K562 (cell line): ENCODE measurements around the gene PDGFA. TPM values are rescaled to one million over a fixed set of nuclear protein-coding genes. Genes with fewer than 3 reads are reported as not detected.

Source experiments
- ATAC-seq: fragments of 200-7000 bp; cut with Tn5 transposase; 3 replicates; pipeline ENCODE4 v1.9.1; 2020; ENCODE audit warnings: moderate library complexity
- BruUV-seq: library from RNA; stranded (reverse); fragments of 400-500 nt; replicated peaks from 2 replicates; lab custom pipeline; 2021; lab: Mats Ljungman, UMichigan
- CTCF ChIA-PET: fragments of 300-600 bp; formaldehyde crosslinking; extraction: SDS; loops from one replicate; lab custom pipeline; 2021; ENCODE audit warnings: low intra/inter-chr PET ratio; lab: Yijun Ruan, JAX
- POLR2A ChIA-PET: fragments of 300-600, 350-650 bp; sonication (Branson Sonifier 250); formaldehyde crosslinking; extraction: SDS; loops from one replicate; lab custom pipeline; 2021; ENCODE audit warnings: antibody characterized with exemption, inconsistent platforms; lab: Yijun Ruan, JAX
- DNase-seq, 4 experiments: peaks; one replicate each; pipeline versions ENCODE4 v3.0.0 to v3.0.0-alpha.2; 2011 to 2018; ENCODE audit warnings: low spot score in 3 of 4, mixed read lengths in 3 of 4; ENCODE audit errors: extremely low read depth in 1 of 4
- FAIRE-seq: peaks from 2 replicates; lab custom pipeline; 2011; peaks lifted over from hg19 to GRCh38; lab: Jason Lieb, UNC
- H2AFZ ChIP-seq: 2 replicates; pipeline ENCODE4 v1.6.0; 2011; ENCODE audit warnings: low read depth, low read length, control low read depth, inconsistent platforms
- H3K27ac ChIP-seq: fragments of 200-600 bp; 3 replicates; pipeline ENCODE4 v1.8.0; 2011; ENCODE audit warnings: low read depth, mild to moderate bottlenecking, control low read depth, inconsistent platforms, low read length, moderate library complexity, mixed read lengths; ENCODE audit errors: extremely low read depth
- H3K27me3 ChIP-seq, 2 experiments: fragments of 300-600 bp in 1 of 2; 2 replicates in 1 of 2; 3 replicates in 1 of 2; pipeline versions ENCODE4 v1.6.0 to v1.8.0; 2011; ENCODE audit warnings: inconsistent platforms in 2 of 2, low read length in 2 of 2, mild to moderate bottlenecking in 1 of 2, mixed read lengths in 1 of 2, moderate library complexity in 1 of 2; ENCODE audit not compliant: control insufficient read depth in 2 of 2, insufficient read depth in 2 of 2
- H3K36me3 ChIP-seq: fragments of 300-600 bp; 3 replicates; pipeline ENCODE4 v1.8.0; 2011; ENCODE audit warnings: mild to moderate bottlenecking, low read length, inconsistent platforms; ENCODE audit not compliant: control insufficient read depth, insufficient read depth
- H3K4me1 ChIP-seq, 2 experiments: fragments of 200-600 bp in 1 of 2; replicated peaks in 1 of 2; 2 replicates in 1 of 2; 3 replicates in 1 of 2; pipeline versions ENCODE4 v1.5.1 to v1.8.0; 2011; ENCODE audit warnings: inconsistent platforms in 2 of 2, low read length in 2 of 2, mild to moderate bottlenecking in 1 of 2, mixed read lengths in 1 of 2, moderate library complexity in 1 of 2; ENCODE audit not compliant: control insufficient read depth in 2 of 2, insufficient read depth in 2 of 2
- H3K4me2 ChIP-seq: 2 replicates; pipeline ENCODE4 v1.6.1; 2011; ENCODE audit warnings: low read length, control low read depth, inconsistent platforms, mixed read lengths; ENCODE audit not compliant: insufficient read depth
- H3K4me3 ChIP-seq: fragments of 200-600 bp; sonication (generic), shearing (Covaris generic); 2 replicates; pipeline ENCODE4 v1.5.1; 2016; ENCODE audit warnings: control low read depth, inconsistent platforms
- H3K79me2 ChIP-seq: fragments of 200-600 bp; 3 replicates; pipeline ENCODE4 v1.8.0; 2011; ENCODE audit warnings: low read length, inconsistent platforms; ENCODE audit not compliant: control insufficient read depth, insufficient read depth
- H3K9ac ChIP-seq, 2 experiments: 2 replicates each; pipeline versions ENCODE4 v1.6.0 to v1.6.1; 2011; ENCODE audit warnings: low read depth in 2 of 2, low read length in 2 of 2, control low read depth in 1 of 2, inconsistent platforms in 1 of 2, mild to moderate bottlenecking in 1 of 2, mixed read lengths in 1 of 2; ENCODE audit not compliant: insufficient read depth in 1 of 2
- H3K9me1 ChIP-seq: one replicate; pipeline ENCODE4 v1.6.0; 2011; ENCODE audit warnings: inconsistent platforms, mild to moderate bottlenecking, low read length, moderate library complexity; ENCODE audit not compliant: control insufficient read depth, insufficient read depth
- H3K9me3 ChIP-seq: replicated peaks from 2 replicates; pipeline ENCODE4 v1.5.1; 2011; ENCODE audit warnings: low read depth, low read length, inconsistent platforms; ENCODE audit not compliant: control insufficient read depth, insufficient read depth
- H4K20me1 ChIP-seq: replicated peaks from 2 replicates; pipeline ENCODE4 v1.6.1; 2011; ENCODE audit warnings: low read length, inconsistent platforms, mixed read lengths; ENCODE audit not compliant: control insufficient read depth, insufficient read depth
- BCOR ChIP-seq: fragments of 450-650 bp; IDR thresholded peaks from 2 replicates; pipeline ENCODE4 v1.6.1; 2016
- EHMT2 ChIP-seq: fragments of 450-650 bp; IDR thresholded peaks from 2 replicates; pipeline ENCODE4 v1.6.1; 2018; ENCODE audit warnings: antibody characterized with exemption
- HMG20B ChIP-seq: fragments of 250-450 bp; sonication (Bioruptor Pico); IDR thresholded peaks from 2 replicates; pipeline ENCODE4 v1.5.0; 2021; ENCODE audit warnings: mild to moderate bottlenecking
- KDM4B ChIP-seq, 2 experiments: fragments of 450-650 bp in 1 of 2; sonication (generic) in 1 of 2; IDR thresholded peaks; 2 replicates each; pipeline ENCODE4 v1.6.1; 2016 to 2017; ENCODE audit warnings: borderline replicate concordance in 2 of 2, antibody characterized with exemption in 1 of 2, low read depth in 1 of 2, mild to moderate bottlenecking in 1 of 2
- POLR2B ChIP-seq: fragments of 450-650 bp; IDR thresholded peaks from 2 replicates; pipeline ENCODE4 v1.6.1; 2018; ENCODE audit warnings: low read depth; ENCODE audit not compliant: partially characterized antibody
- SAFB ChIP-seq: fragments of 200-400 bp; formaldehyde crosslinking; IDR thresholded peaks from 2 replicates; pipeline ENCODE4 v1.6.1; 2017; ENCODE audit warnings: low read depth, low read length, borderline replicate concordance
- ZFP36 ChIP-seq: fragments of 150-350 bp; IDR thresholded peaks from 2 replicates; pipeline ENCODE4 v1.6.1; 2018; ENCODE audit warnings: low read length, low read depth; ENCODE audit not compliant: partially characterized antibody
- ZNF175 ChIP-seq: fragments of 200-800 bp; sonication (Bioruptor generic); IDR thresholded peaks from 2 replicates; pipeline ENCODE4 v1.6.1; 2016; ENCODE audit warnings: low read depth, mild to moderate bottlenecking, missing genetic modification characterization, missing compliant biosample characterization
- WGBS: fragments of 100-300 bp; shearing (Covaris generic); methylation state at CpG from one replicate; pipeline ENCODE4 v1.1.6; 2016; ENCODE audit warnings: low coverage, mixed read lengths; ENCODE audit not compliant: insufficient coverage; ENCODE audit errors: missing lambda C conversion rate; 5-methylcytosine and 5-hydroxymethylcytosine counted together
- in situ Hi-C: fragments of 300-500 bp; cut with MboI; formaldehyde crosslinking; loops from 4 replicates; pipeline ENCODE4 v1.15.0; 2018; ENCODE audit warnings: inconsistent platforms, mixed read lengths
- intact Hi-C: fragments of 100-400 bp; cut with micrococcal nuclease; formaldehyde crosslinking; loops from 2 replicates; pipeline ENCODE4 v1.14.2; 2022
- polyA plus RNA-seq, 8 experiments: library from polyadenylated mRNA; depleted of rRNA in 4 of 8; stranded (reverse) in 5 of 8; unstranded in 3 of 8; fragments of >200 nt; fragmentation: Nextera tagmentation in 2 of 8; fragmentation: Illumina TruSeq in 1 of 8; extraction: Ambion mirVana in 2 of 8; extraction: Trizol in 1 of 8; gene quantifications; 2 replicates each; pipeline versions ENCODE4 v1.2.1 to v1.2.3, GENCODE V29; 2011 to 2014; ENCODE audit warnings: inconsistent platforms in 1 of 8, missing spikeins in 1 of 8
- total RNA-seq, 7 experiments: library from RNA; depleted of rRNA in 6 of 7; stranded (reverse); fragments of >200 nt in 6 of 7; fragmentation: Illumina TruSeq in 2 of 7; extraction: Trizol in 2 of 7; gene quantifications; 2 replicates each; pipeline versions ENCODE4 v1.2.1 to v1.2.3, GENCODE V29; 2011 to 2021; ENCODE audit warnings: low replicate concordance in 1 of 7
- TF ChIP-seq, protein P1 (sequence below): fragments of 250-450 bp; sonication (Bioruptor Pico); IDR thresholded peaks from 2 replicates; pipeline ENCODE4 v1.5.0; 2021; ENCODE audit warnings: mild to moderate bottlenecking, borderline replicate concordance
- TF ChIP-seq, protein P2 (sequence below): IDR thresholded peaks from 2 replicates; pipeline ENCODE4 v1.6.1; 2016; ENCODE audit warnings: missing genetic modification characterization, missing compliant biosample characterization
- TF ChIP-seq, protein P3 (sequence below): fragments of 250-450 bp; sonication (Bioruptor Pico); IDR thresholded peaks from 2 replicates; pipeline ENCODE4 v1.8.0; 2021; ENCODE audit warnings: borderline replicate concordance, mild to moderate bottlenecking, moderate library complexity; ENCODE audit not compliant: poor library complexity, severe bottlenecking
- TF ChIP-seq, protein P4 (sequence below): sonication (generic); formaldehyde crosslinking; IDR thresholded peaks from 2 replicates; pipeline ENCODE4 v1.8.1; 2023; ENCODE audit warnings: mild to moderate bottlenecking, missing genetic modification reagents

Gene PDGFA
- total and polyA plus RNA-seq, 9 of the 15 experiments (the other 6 are each of a cell fraction or from before 2014, with no cell fraction given): 2.5 to 10.2 (median 4.6) TPM

DNA sequence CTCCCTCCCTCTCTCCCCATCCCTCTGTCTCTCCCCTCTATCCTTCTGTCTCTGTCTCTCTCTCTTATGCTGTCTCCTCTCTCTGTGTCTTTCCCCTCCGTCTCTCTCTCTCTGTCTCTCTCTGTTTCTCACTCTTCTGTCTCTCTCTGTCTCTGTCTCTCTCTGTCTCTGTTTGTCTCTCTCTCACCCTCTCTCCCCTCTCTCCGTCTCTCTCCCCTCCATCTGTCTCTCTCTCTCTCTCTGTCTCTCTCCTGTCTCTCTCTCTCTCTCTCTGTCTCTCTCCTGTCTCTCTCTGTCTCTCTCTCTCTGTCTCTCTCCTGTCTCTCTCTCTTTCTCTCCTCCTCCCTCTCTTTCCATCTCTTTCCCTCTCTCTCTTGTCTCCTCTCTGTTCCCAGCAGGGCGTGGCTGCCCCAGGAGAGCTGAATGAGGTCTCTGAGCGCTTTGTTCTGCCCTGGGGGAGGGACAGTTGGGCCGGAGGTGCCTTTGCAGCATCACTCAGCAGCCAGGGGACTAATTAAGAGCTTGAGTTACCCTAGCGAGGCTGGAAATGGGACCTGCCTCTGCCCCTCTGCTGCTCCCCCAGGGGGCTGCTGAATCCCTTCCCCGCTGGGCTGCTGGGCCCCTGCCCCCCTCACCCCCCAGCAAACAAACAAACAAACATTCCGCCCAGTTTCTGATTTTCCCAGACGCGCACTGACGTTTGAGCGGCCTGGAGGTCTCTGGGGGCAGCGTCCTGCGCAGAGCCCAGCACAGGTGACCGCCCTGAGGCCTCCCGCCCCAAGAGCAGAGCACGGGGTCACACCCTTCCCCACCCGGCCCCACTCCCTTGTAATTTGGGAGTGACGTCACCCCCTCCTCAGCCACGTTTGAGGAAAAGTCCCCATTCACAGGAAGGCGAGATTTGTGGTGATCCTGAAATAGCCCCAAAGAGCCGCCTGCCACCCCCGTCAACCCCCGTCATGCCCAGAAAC, 68.1 kb downstream of the PDGFA start:
- in situ Hi-C loops: no loop called here
- Histone ChIP-seq H4K20me1 (no peaks in the 10 kb centered on the region), H3K27ac (no peak overlapping the region), H3K79me2 (no peaks in the 10 kb centered on the region), H3K27me3 (peaks cover 3 to 28% of the 10 kb centered on the region in 2 experiments; a peak in 3 of 5 replicates), H3K4me3 (no peak overlapping the region), H3K4me1 (peaks cover 0 to 49% of the 10 kb centered on the region in 2 experiments; a peak in 4 of 5 replicates), H3K9me3 (no peaks in the 10 kb centered on the region), H3K36me3 (no peaks in the 10 kb centered on the region), H3K4me2 (no peak overlapping the region), H2AFZ (no peak overlapping the region), H3K9me1 (no peaks in the 10 kb centered on the region), H3K9ac (peak overlapping the region in 1 of 2 experiments; percentile 52; a peak in 1 of 4 replicates)
- no peak for FAIRE-seq
- intact Hi-C loops: no loop called here
- no peak for ATAC-seq
- no peak for DNase-seq
- WGBS: 17% methylated on average over 15 of the region's 24 CpGs
- ChIA-PET POLR2A (interaction anchor here (0.8 to 1.0 kb wide), 2 partner anchors 10 to 62 kb away, joined by 3 to 4 read pairs; no protein-coding TSS in a partner anchor), CTCF (no interaction called here)
- BruUV-seq: no TSS peak
- TF ChIP-seq, protein P1, sequence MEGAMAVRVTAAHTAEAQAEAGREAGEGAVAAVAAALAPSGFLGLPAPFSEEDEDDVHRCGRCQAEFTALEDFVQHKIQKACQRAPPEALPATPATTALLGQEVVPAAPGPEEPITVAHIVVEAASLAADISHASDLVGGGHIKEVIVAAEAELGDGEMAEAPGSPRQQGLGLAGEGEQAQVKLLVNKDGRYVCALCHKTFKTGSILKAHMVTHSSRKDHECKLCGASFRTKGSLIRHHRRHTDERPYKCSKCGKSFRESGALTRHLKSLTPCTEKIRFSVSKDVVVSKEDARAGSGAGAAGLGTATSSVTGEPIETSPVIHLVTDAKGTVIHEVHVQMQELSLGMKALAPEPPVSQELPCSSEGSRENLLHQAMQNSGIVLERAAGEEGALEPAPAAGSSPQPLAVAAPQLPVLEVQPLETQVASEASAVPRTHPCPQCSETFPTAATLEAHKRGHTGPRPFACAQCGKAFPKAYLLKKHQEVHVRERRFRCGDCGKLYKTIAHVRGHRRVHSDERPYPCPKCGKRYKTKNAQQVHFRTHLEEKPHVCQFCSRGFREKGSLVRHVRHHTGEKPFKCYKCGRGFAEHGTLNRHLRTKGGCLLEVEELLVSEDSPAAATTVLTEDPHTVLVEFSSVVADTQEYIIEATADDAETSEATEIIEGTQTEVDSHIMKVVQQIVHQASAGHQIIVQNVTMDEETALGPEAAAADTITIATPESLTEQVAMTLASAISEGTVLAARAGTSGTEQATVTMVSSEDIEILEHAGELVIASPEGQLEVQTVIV (CRISPR knock-in tag): no peak
- TF ChIP-seq, protein P2, sequence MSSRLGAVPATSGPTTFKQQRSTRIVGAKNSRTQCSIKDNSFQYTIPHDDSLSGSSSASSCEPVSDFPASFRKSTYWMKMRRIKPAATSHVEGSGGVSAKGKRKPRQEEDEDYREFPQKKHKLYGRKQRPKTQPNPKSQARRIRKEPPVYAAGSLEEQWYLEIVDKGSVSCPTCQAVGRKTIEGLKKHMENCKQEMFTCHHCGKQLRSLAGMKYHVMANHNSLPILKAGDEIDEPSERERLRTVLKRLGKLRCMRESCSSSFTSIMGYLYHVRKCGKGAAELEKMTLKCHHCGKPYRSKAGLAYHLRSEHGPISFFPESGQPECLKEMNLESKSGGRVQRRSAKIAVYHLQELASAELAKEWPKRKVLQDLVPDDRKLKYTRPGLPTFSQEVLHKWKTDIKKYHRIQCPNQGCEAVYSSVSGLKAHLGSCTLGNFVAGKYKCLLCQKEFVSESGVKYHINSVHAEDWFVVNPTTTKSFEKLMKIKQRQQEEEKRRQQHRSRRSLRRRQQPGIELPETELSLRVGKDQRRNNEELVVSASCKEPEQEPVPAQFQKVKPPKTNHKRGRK (tag): 0 out of 2 replicates have a peak, but pooled peaks have one; percentile 45
- TF ChIP-seq POLR2B (peak; percentile 28), KDM4B (IDR thresholded peaks at IDR 0.05; ENCODE audit: borderline replicate concordance in 2 of 2, low read depth in 1 of 2) (no peak), BCOR (peak; percentile 32; the same call in 1 of the 2 replicates), HMG20B (no peak), ZFP36 (peak; percentile 17), SAFB (no peak), ZNF175 (CRISPR knock-in tag) (no peak), EHMT2 (0 out of 2 replicates have a peak, but pooled peaks have one; percentile 22)
- TF ChIP-seq, protein P3, sequence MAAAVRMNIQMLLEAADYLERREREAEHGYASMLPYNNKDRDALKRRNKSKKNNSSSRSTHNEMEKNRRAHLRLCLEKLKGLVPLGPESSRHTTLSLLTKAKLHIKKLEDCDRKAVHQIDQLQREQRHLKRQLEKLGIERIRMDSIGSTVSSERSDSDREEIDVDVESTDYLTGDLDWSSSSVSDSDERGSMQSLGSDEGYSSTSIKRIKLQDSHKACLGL: no peak
- TF ChIP-seq, protein P4, sequence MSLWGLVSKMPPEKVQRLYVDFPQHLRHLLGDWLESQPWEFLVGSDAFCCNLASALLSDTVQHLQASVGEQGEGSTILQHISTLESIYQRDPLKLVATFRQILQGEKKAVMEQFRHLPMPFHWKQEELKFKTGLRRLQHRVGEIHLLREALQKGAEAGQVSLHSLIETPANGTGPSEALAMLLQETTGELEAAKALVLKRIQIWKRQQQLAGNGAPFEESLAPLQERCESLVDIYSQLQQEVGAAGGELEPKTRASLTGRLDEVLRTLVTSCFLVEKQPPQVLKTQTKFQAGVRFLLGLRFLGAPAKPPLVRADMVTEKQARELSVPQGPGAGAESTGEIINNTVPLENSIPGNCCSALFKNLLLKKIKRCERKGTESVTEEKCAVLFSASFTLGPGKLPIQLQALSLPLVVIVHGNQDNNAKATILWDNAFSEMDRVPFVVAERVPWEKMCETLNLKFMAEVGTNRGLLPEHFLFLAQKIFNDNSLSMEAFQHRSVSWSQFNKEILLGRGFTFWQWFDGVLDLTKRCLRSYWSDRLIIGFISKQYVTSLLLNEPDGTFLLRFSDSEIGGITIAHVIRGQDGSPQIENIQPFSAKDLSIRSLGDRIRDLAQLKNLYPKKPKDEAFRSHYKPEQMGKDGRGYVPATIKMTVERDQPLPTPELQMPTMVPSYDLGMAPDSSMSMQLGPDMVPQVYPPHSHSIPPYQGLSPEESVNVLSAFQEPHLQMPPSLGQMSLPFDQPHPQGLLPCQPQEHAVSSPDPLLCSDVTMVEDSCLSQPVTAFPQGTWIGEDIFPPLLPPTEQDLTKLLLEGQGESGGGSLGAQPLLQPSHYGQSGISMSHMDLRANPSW: no peak
